H9 (cell line): ENCODE results near the gene HOXB1. TPM values are rescaled to one million over a fixed set of nuclear protein-coding genes. Genes with fewer than 3 reads are reported as not detected.

ENCODE experiments used
- DNase-seq: peaks from one replicate; pipeline ENCODE4 v3.0.0-alpha.2; 2017
- H2AFZ ChIP-seq: one replicate; pipeline ENCODE4 v1.6.1; 2013; ENCODE audit warnings: mild to moderate bottlenecking, low read length, control low read depth, moderate library complexity
- H2AK5ac ChIP-seq: 2 replicates; pipeline ENCODE4 v1.6.1; 2013; ENCODE audit warnings: low read length, control low read depth, mixed read lengths; ENCODE audit not compliant: insufficient read length
- H2BK120ac ChIP-seq: one replicate; pipeline ENCODE4 v1.6.1; 2013; ENCODE audit warnings: low read depth, mild to moderate bottlenecking, low read length, control low read depth, inconsistent platforms; ENCODE audit not compliant: poor library complexity, severe bottlenecking
- H2BK12ac ChIP-seq: 2 replicates; pipeline ENCODE4 v1.6.1; 2013; ENCODE audit warnings: low read length, control low read depth, mixed read lengths, low read depth; ENCODE audit not compliant: insufficient read length
- H2BK15ac ChIP-seq: 2 replicates; pipeline ENCODE4 v1.6.1; 2013; ENCODE audit warnings: low read depth, low read length, control low read depth
- H2BK20ac ChIP-seq: one replicate; pipeline ENCODE4 v1.6.1; 2013; ENCODE audit warnings: low read depth, mild to moderate bottlenecking, low read length, control low read depth, inconsistent platforms; ENCODE audit not compliant: poor library complexity, severe bottlenecking
- H2BK5ac ChIP-seq: 2 replicates; pipeline ENCODE4 v1.6.1; 2013; ENCODE audit warnings: low read length, control low read depth, mixed read lengths; ENCODE audit not compliant: insufficient read length
- H3K14ac ChIP-seq: 2 replicates; pipeline ENCODE4 v1.6.1; 2013; ENCODE audit warnings: low read length, control low read depth; ENCODE audit not compliant: insufficient read depth
- H3K18ac ChIP-seq: 2 replicates; pipeline ENCODE4 v1.6.1; 2013; ENCODE audit warnings: low read depth, mild to moderate bottlenecking, mixed read lengths, low read length, control low read depth; ENCODE audit not compliant: insufficient read length
- H3K23ac ChIP-seq: 2 replicates; pipeline ENCODE4 v1.6.1; 2013; ENCODE audit warnings: low read length, control low read depth, mixed read lengths, low read depth; ENCODE audit not compliant: insufficient read length
- H3K23me2 ChIP-seq: 2 replicates; pipeline ENCODE4 v1.6.1; 2013; ENCODE audit warnings: low read depth, mild to moderate bottlenecking, mixed read lengths, low read length, control low read depth; ENCODE audit not compliant: insufficient read length, poor library complexity, severe bottlenecking
- H3K27ac ChIP-seq: 2 replicates; pipeline ENCODE4 v1.5.1; 2013; ENCODE audit warnings: low read length, control low read depth, mixed read lengths, low read depth; ENCODE audit not compliant: insufficient read length
- H3K27me3 ChIP-seq: 2 replicates; pipeline ENCODE4 v1.6.1; 2013; ENCODE audit warnings: low read length, control low read depth, inconsistent platforms; ENCODE audit not compliant: insufficient read depth
- H3K4ac ChIP-seq: 2 replicates; pipeline ENCODE4 v1.6.1; 2013; ENCODE audit warnings: low read depth, mild to moderate bottlenecking, control low read depth, inconsistent platforms, low read length, moderate library complexity
- H3K4me1 ChIP-seq: 2 replicates; pipeline ENCODE4 v1.6.1; 2013; ENCODE audit warnings: low read length, control low read depth, inconsistent platforms; ENCODE audit not compliant: insufficient read depth
- H3K4me2 ChIP-seq: 2 replicates; pipeline ENCODE4 v1.6.1; 2013; ENCODE audit warnings: low read length, control low read depth, mixed read lengths; ENCODE audit not compliant: insufficient read length, insufficient read depth
- H3K56ac ChIP-seq: 2 replicates; pipeline ENCODE4 v1.6.1; 2013; ENCODE audit warnings: low read depth, mild to moderate bottlenecking, mixed read lengths, low read length, control low read depth; ENCODE audit not compliant: insufficient read length
- H3K79me1 ChIP-seq: 2 replicates; pipeline ENCODE4 v1.6.1; 2013; ENCODE audit warnings: low read depth, mild to moderate bottlenecking, moderate library complexity, low read length, control low read depth, inconsistent platforms; ENCODE audit not compliant: insufficient read depth, poor library complexity, severe bottlenecking
- H3K79me2 ChIP-seq: 2 replicates; pipeline ENCODE4 v1.6.1; 2013; ENCODE audit warnings: low read length, control low read depth, inconsistent platforms; ENCODE audit not compliant: insufficient read depth
- H3K9ac ChIP-seq: 2 replicates; pipeline ENCODE4 v1.6.1; 2013; ENCODE audit warnings: low read length, control low read depth, mixed read lengths; ENCODE audit not compliant: insufficient read length; ENCODE audit errors: extremely low read depth
- H3K9me3 ChIP-seq: one replicate; pipeline ENCODE4 v1.6.1; 2013; ENCODE audit warnings: low read depth, low read length, inconsistent platforms; ENCODE audit not compliant: control insufficient read depth
- H3T11ph ChIP-seq: one replicate; pipeline ENCODE4 v1.6.1; 2013; ENCODE audit warnings: mild to moderate bottlenecking, low read length, control low read depth, inconsistent platforms
- H4K20me1 ChIP-seq: one replicate; pipeline ENCODE4 v1.6.1; 2013; ENCODE audit not compliant: control insufficient read depth, insufficient read length, insufficient read depth
- H4K5ac ChIP-seq: 2 replicates; pipeline ENCODE4 v1.6.1; 2013; ENCODE audit warnings: low read depth, mild to moderate bottlenecking, mixed read lengths, low read length, control low read depth; ENCODE audit not compliant: insufficient read length
- H4K8ac ChIP-seq: replicated peaks from 2 replicates; pipeline ENCODE4 v1.6.1; 2013; ENCODE audit warnings: low read length, control low read depth, mixed read lengths, low read depth; ENCODE audit not compliant: insufficient read length
- H4K91ac ChIP-seq: 2 replicates; pipeline ENCODE4 v1.6.1; 2013; ENCODE audit warnings: low read depth, mild to moderate bottlenecking, moderate library complexity, mixed read lengths, low read length, control low read depth; ENCODE audit not compliant: insufficient read length
- H3K27ac Mint-ChIP-seq, 3 experiments: 2 replicates in 2 of 3; 3 replicates in 1 of 3; pipeline ENCODE4 v1.8.0; 2020 to 2021; ENCODE audit warnings: mixed read lengths in 3 of 3, mild to moderate bottlenecking in 1 of 3, moderate library complexity in 1 of 3
- H3K27me3 Mint-ChIP-seq: 2 replicates; pipeline ENCODE4 v1.8.0; 2021; ENCODE audit warnings: low read depth, mild to moderate bottlenecking, moderate library complexity, mixed read lengths
- H3K36me3 Mint-ChIP-seq, 3 experiments: 2 replicates in 2 of 3; 3 replicates in 1 of 3; pipeline ENCODE4 v1.8.0; 2020 to 2021; ENCODE audit warnings: low read depth in 3 of 3, mixed read lengths in 3 of 3; ENCODE audit not compliant: insufficient read depth in 1 of 3
- H3K4me1 Mint-ChIP-seq, 2 experiments: 2 replicates each; pipeline ENCODE4 v1.8.0; 2020; ENCODE audit warnings: mixed read lengths in 2 of 2
- H3K4me3 Mint-ChIP-seq, 2 experiments: 2 replicates in 1 of 2; 3 replicates in 1 of 2; pipeline ENCODE4 v1.8.0; 2020 to 2021; ENCODE audit warnings: mild to moderate bottlenecking in 2 of 2, mixed read lengths in 2 of 2, moderate library complexity in 1 of 2
- H3K9me3 Mint-ChIP-seq, 2 experiments: 2 replicates in 1 of 2; 3 replicates in 1 of 2; pipeline ENCODE4 v1.8.0; 2020; ENCODE audit warnings: mild to moderate bottlenecking in 2 of 2, mixed read lengths in 2 of 2, moderate library complexity in 1 of 2
- CTCF ChIP-seq: fragments of 200-600 bp; sonication (generic); conservative IDR thresholded peaks from 3 replicates; pipeline ENCODE4 v1.8.0; 2021; ENCODE audit warnings: antibody characterized with exemption, mild to moderate bottlenecking
- WGBS: extraction: QIAGEN DNeasy Blood & Tissue Kit; methylation state at CpG from one replicate; pipeline ENCODE4 v1.1.7; 2013; ENCODE audit warnings: missing lambda C conversion rate, low lambda C conversion rate, mixed read lengths; ENCODE audit not compliant: insufficient read length; ENCODE audit errors: extremely low coverage; 5-methylcytosine and 5-hydroxymethylcytosine counted together
- total RNA-seq: library from RNA; stranded (reverse); gene quantifications from 2 replicates; pipeline ENCODE4 v1.2.1, GENCODE V29; 2021

The HOXB1 gene
- total RNA-seq, 1 experiment from 2014 or later: not detected

- no peak overlapping the region for H4K91ac ChIP-seq
- Mint-ChIP-seq H3K27ac (no peak overlapping the region), H3K4me1 (peaks cover 39 to 73% of the 10 kb centered on the region in 2 experiments), H3K36me3 (no peaks in the 10 kb centered on the region; a peak in 1 of 7 replicates), H3K27me3 (peaks cover 99% of the 10 kb centered on the region), H3K4me3 (no peak overlapping the region; a peak in 2 of 5 replicates), H3K9me3 (peaks cover 1 to 21% of the 10 kb centered on the region in 2 experiments; a peak in 3 of 5 replicates)
- no peak overlapping the region for H2BK20ac ChIP-seq
- peaks cover 6% of the 10 kb centered on the region for H3K23me2 ChIP-seq
- H4K8ac ChIP-seq: no peak overlapping the region
- H3K4me2 ChIP-seq: no peak overlapping the region
- H2AK5ac ChIP-seq: no peak overlapping the region
- H3K27me3 ChIP-seq: peaks cover 92% of the 10 kb centered on the region
- H3K4me1 ChIP-seq: peaks cover 3% of the 10 kb centered on the region; the same call in 1 of the 2 replicates
- no peak overlapping the region for H3K9ac ChIP-seq
- no peak overlapping the region for H3K56ac ChIP-seq
- no peak for TF ChIP-seq CTCF
- H4K5ac ChIP-seq: no peak overlapping the region
- H2BK120ac ChIP-seq: no peak overlapping the region
- H3K79me2 ChIP-seq: no peaks in the 10 kb centered on the region
- no peak overlapping the region for H2BK5ac ChIP-seq
- no peak overlapping the region for H3K4ac ChIP-seq
- no peak overlapping the region for H3K23ac ChIP-seq
- no peak overlapping the region for H2AFZ ChIP-seq
- DNase-seq: no peak
- H3K18ac ChIP-seq: no peak overlapping the region
- no peak overlapping the region for H3T11ph ChIP-seq
- no peaks in the 10 kb centered on the region for H3K9me3 ChIP-seq
- H4K20me1 ChIP-seq: no peaks in the 10 kb centered on the region
- H3K79me1 ChIP-seq: no peaks in the 10 kb centered on the region
- H2BK12ac ChIP-seq: no peak overlapping the region
- H3K14ac ChIP-seq: no peak overlapping the region
- H2BK15ac ChIP-seq: no peak overlapping the region
- H3K27ac ChIP-seq: no peak overlapping the region
- no CpG with 5 or more reads among the region's 1 CpG for WGBS
Measured at GRCh38 chr17:48545539-48545938, 14.7 kb upstream of the HOXB1 start.
